Measurements from ENCODE around the gene RAPGEF6. TPM values are rescaled to one million over a fixed set of nuclear protein-coding genes. Genes with fewer than 3 reads are reported as not detected.
"Not testable (repeated sequence)": the region's sequence is repeated elsewhere in the genome, so short reads cannot be mapped to it uniquely, and the experiment has no call there.

RAPGEF6 gene
- total RNA-seq, 1 donor = 15.9 TPM

GRCh38 chr5:131515348-131515747, 119.7 kb downstream of the RAPGEF6 start:
- no peak for DNase-seq (ENCODE audit: low read depth in 2 of 3, low spot score in 2 of 3)

GRCh38 chr5:131514316-131515283, 120.4 kb downstream of the RAPGEF6 start:
- DNase-seq (ENCODE audit: low read depth in 2 of 3, low spot score in 2 of 3) = peak in 2 of 3 donors; percentile 66 to 73

- no peak for DNase-seq (ENCODE audit: low read depth in 2 of 3, low spot score in 2 of 3)
Observed at GRCh38 chr5:131513780-131514179, 121.2 kb downstream of the RAPGEF6 start.

- no peak for DNase-seq (ENCODE audit: low read depth in 2 of 3, low spot score in 2 of 3)
Observed at GRCh38 chr5:131511934-131512333, 123.1 kb downstream of the RAPGEF6 start.

- no peak for DNase-seq (ENCODE audit: low read depth in 2 of 3, low spot score in 2 of 3)
Observed at GRCh38 chr5:131509801-131510200, 125.2 kb downstream of the RAPGEF6 start.

- DNase-seq (ENCODE audit: low read depth in 2 of 3, low spot score in 2 of 3) = no peak
Observed at GRCh38 chr5:131505237-131505908, 129.7 kb downstream of the RAPGEF6 start.

GRCh38 chr5:131496400-131496713, 138.7 kb downstream of the RAPGEF6 start:
- no peak for DNase-seq (ENCODE audit: low read depth in 2 of 3, low spot score in 2 of 3)

- no peak for DNase-seq (ENCODE audit: low read depth in 2 of 3, low spot score in 2 of 3)
Observed at GRCh38 chr5:131495536-131496399, 139.3 kb downstream of the RAPGEF6 start.

GRCh38 chr5:131491749-131492148, 143.3 kb downstream of the RAPGEF6 start:
- no peak for DNase-seq (ENCODE audit: low read depth in 2 of 3, low spot score in 2 of 3)

GRCh38 chr5:131488463-131488862, 146.6 kb downstream of the RAPGEF6 start:
- DNase-seq (ENCODE audit: low read depth in 2 of 3, low spot score in 2 of 3) = peak in 2 of 3 donors; percentile 54 to 83

- not testable (repeated sequence) for DNase-seq (ENCODE audit: low read depth in 2 of 3, low spot score in 2 of 3)
Observed at GRCh38 chr5:131487371-131487770, 147.7 kb downstream of the RAPGEF6 start.

GRCh38 chr5:131482617-131483016, 152.4 kb downstream of the RAPGEF6 start:
- DNase-seq (ENCODE audit: low read depth in 2 of 3, low spot score in 2 of 3) = no peak

- DNase-seq (ENCODE audit: low read depth in 2 of 3, low spot score in 2 of 3) = no peak
Observed at GRCh38 chr5:131481569-131481968, 153.5 kb downstream of the RAPGEF6 start.

GRCh38 chr5:131475541-131475941, 159.5 kb downstream of the RAPGEF6 start:
- DNase-seq (ENCODE audit: low read depth in 2 of 3, low spot score in 2 of 3) = no peak

GRCh38 chr5:131473731-131474130, 161.3 kb downstream of the RAPGEF6 start:
- no peak for DNase-seq (ENCODE audit: low read depth in 2 of 3, low spot score in 2 of 3)

GRCh38 chr5:131466171-131466766, 168.8 kb downstream of the RAPGEF6 start:
- no peak for DNase-seq (ENCODE audit: low read depth in 2 of 3, low spot score in 2 of 3)

- peak in 1 of 3 donors; percentile 20 for DNase-seq (ENCODE audit: low read depth in 2 of 3, low spot score in 2 of 3)
Observed at GRCh38 chr5:131463656-131464055, 171.4 kb downstream of the RAPGEF6 start.

- DNase-seq (ENCODE audit: low read depth in 2 of 3, low spot score in 2 of 3) = peak in 1 of 3 donors; percentile 60
Observed at GRCh38 chr5:131462454-131462853, 172.6 kb downstream of the RAPGEF6 start.

GRCh38 chr5:131461742-131462141, 173.3 kb downstream of the RAPGEF6 start:
- DNase-seq (ENCODE audit: low read depth in 2 of 3, low spot score in 2 of 3) = no peak

GRCh38 chr5:131460867-131461572, 174.0 kb downstream of the RAPGEF6 start:
- DNase-seq (ENCODE audit: low read depth in 2 of 3, low spot score in 2 of 3) = no peak
